Medulla oblongata (tissue), 1 donor: ENCODE measurements around the gene HOXD3.
A peak's percentile ranks its signal among the peaks of the same experiment; 100 is the strongest.

Experiments
- DNase-seq: peaks from one replicate; pipeline ENCODE4 v3.0.0-alpha.2; 2015; ENCODE audit errors: extremely low spot score

The HOXD3 gene

GRCh38 chr2:176162911-176163671 lies 6.0 kb downstream of the HOXD3 start:
- DNase-seq: no peak

GRCh38 chr2:176163672-176164056 lies 6.6 kb downstream of the HOXD3 start:
- no peak for DNase-seq

GRCh38 chr2:176164201-176164600 lies 7.1 kb downstream of the HOXD3 start:
- DNase-seq: no peak

GRCh38 chr2:176164611-176165369 lies 7.7 kb downstream of the HOXD3 start:
- no peak for DNase-seq

GRCh38 chr2:176165370-176166050 lies 8.4 kb downstream of the HOXD3 start:
- peak; percentile 50 for DNase-seq

GRCh38 chr2:176166272-176166671 lies 9.2 kb downstream of the HOXD3 start:
- no peak for DNase-seq

DNA sequence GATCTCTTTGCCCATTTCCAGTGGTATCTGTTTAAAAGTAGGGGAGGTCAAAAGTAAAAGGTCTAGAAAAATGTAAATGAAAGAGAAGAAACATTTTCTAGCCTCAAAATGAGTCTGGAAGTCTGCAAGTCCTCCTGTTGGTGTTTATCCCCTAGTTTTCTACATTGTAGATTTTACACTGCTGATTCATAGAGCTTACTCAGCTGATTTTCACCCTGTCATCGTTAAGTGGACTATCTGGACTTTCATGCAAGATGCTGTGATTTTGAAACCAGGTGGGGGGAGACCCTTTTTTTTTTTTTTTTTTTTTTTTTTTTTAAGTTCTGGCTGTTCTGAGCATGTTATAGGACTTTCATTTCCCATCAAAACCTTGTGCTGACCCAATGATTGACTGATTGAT lies 10.3 kb downstream of the HOXD3 start:
- no peak for DNase-seq

GRCh38 chr2:176169181-176169580 lies 12.1 kb downstream of the HOXD3 start:
- no peak for DNase-seq

DNA sequence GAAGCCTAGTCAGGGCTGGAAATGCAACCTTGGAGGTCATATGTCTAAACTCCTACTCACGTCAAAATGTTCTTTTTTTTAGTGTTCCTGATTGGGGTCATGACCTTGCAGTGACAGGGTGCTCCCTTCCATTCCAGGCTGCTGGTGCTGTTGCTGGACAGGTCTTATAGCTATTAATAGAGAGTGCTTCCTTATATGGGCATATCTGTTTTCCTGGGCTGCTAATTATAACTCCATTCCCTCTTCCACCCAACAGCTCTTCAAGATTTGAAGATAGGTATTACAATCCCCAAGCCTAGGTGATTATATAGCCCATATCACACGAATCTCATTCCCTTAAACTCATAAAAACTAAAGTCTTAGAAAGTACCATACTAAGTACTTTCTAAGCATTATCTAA lies 12.6 kb downstream of the HOXD3 start:
- no peak for DNase-seq

DNA sequence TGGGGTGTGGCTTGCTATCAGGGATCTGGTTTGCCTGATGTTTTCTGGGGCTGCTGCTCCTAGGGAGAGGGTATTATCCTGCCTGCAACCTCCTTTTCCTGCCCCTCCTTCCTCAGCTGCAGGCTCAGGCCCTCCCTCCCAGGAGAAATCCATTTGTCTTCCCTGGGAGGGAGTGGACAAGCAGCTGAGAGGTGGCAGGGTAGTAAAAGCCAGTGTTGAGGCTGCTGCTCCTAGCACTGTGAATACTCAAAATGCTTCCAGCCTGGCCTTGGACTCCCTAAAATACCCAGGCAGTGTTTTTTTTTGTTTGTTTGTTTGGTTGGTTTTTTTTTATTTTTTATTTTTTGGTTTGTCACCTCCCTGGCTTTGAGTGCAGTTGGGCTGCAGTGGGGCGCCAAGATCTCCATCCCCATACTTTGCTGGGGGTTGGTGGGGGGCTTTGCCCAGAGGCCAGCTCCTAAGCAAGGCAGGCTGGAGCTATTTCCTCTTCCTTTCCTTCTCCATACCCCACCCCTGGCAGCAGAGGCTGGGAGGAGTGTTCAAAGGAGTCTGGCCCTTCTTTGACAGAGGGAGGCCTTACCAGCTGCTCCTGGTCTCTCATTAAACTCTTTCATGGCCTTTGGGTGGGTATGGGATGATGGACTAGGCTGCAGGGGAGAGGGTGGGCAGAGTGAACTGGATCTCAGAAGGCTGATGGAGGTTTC lies 13.6 kb downstream of the HOXD3 start:
- DNase-seq: no peak

- DNase-seq: no peak
Measured at GRCh38 chr2:176171351-176172006, 14.4 kb downstream of the HOXD3 start.

GRCh38 chr2:176172007-176172894 lies 15.1 kb downstream of the HOXD3 start:
- DNase-seq: no peak

GRCh38 chr2:176172895-176173566 lies 15.9 kb downstream of the HOXD3 start:
- DNase-seq: no peak

GRCh38 chr2:176173567-176174381 lies 16.7 kb downstream of the HOXD3 start:
- DNase-seq: no peak

DNA sequence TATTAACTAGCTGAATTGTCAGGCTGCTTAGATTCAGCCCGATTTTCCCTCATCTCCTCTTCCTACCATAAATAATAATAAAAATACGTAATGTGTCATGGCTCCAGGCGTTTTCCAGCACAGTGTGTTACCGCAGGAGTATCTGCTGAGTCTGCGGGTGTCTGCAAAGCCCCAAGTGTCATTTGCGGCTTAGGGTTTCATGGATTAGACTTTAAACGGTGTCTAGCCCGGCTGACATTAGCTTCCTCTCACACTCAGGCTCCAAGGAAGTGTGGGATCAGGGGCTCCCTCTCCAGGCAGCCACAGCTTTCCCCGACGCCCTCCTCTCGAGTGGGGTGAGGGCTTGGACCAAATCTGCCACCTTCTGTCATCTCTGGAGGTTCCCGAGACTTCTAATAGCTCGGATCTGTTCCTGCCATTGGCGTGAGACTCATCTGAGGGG lies 17.3 kb downstream of the HOXD3 start:
- peak; percentile 78 for DNase-seq

GRCh38 chr2:176174824-176175708 lies 18.0 kb downstream of the HOXD3 start:
- peak; percentile 90 for DNase-seq

DNA sequence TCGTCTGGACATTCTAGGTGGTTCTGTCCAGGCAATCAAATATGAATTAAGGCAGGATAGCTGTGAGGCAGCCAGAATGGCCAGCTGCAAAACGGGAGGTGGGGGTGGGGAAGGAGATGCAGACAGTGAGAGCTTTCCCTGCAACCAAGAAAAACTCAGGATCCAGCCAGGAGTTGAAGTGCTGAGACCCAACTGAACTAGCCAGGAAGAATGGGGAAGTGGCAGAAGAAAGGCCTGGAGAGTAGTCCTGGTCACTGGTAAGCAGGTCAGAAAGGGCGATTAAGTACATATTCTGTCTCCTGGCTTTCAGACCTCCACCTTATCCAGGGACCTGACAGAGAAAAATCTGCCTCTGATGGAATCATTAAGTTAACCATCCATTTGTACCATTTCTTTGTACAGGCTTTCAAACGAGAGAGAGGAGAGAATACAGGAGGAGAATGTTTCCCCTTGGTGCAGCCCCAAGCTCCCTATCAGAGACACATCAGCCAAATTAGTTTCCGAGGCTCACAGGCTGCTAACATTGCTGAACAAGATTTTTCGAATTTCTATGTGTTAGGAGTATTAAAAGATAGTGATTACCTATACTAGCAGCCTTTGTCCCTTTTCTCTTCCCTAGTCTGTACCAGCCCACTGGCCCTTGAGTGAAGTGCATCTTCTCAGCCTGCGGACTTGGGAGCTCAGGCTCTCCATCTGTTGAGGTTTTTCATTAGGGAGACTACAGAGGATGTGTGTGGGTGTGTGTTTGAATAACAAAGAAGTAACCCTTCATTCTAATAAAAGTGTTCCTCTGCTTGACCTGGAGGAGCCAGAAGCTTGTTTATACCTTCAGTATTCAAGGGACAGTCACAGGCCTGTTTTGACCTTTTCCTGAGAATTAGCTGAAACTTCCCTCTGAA lies 18.9 kb downstream of the HOXD3 start:
- DNase-seq: peak; percentile 57
